K562 (cell line): ENCODE data around the gene PRTN3. TPM values are rescaled to one million over a fixed set of nuclear protein-coding genes. Genes with fewer than 3 reads are reported as not detected.
A peak's percentile ranks its signal among the peaks of the same experiment; 100 is the strongest.

ENCODE experiments used
- BRCA1 ChIP-seq, 2 experiments: fragments of 450-650 bp in 1 of 2; sonication (generic) in 1 of 2; formaldehyde crosslinking in 1 of 2; IDR thresholded peaks; 2 replicates each; pipeline versions ENCODE4 v1.5.0 to v1.6.1; 2017 to 2020; ENCODE audit warnings: mild to moderate bottlenecking in 1 of 2, missing genetic modification reagents in 1 of 2
- ETS2 ChIP-seq: IDR thresholded peaks from 2 replicates; pipeline ENCODE4 v1.6.1; 2016; ENCODE audit warnings: borderline replicate concordance, missing genetic modification characterization, mild to moderate bottlenecking, moderate library complexity, missing compliant biosample characterization; ENCODE audit not compliant: poor library complexity, severe bottlenecking
- HNRNPH1 ChIP-seq: fragments of 200-400 bp; formaldehyde crosslinking; optimal IDR thresholded peaks from 2 replicates; pipeline ENCODE3; 2017; ENCODE audit warnings: low read depth, mild to moderate bottlenecking, low read length, moderate library complexity
- PRMT5 ChIP-seq: sonication (generic); formaldehyde crosslinking; IDR thresholded peaks from 2 replicates; pipeline ENCODE4 v1.5.0; 2020; ENCODE audit warnings: missing genetic modification reagents
- RBFOX2 ChIP-seq: fragments of 200-400 bp; formaldehyde crosslinking; IDR thresholded peaks from 2 replicates; pipeline ENCODE4 v1.6.1; 2017; ENCODE audit warnings: low read depth, mild to moderate bottlenecking, low read length, moderate library complexity
- SIRT6 ChIP-seq: IDR thresholded peaks from one replicate; pipeline ENCODE4 v1.6.1; 2012; ENCODE audit warnings: low read depth, mild to moderate bottlenecking, control low read depth, inconsistent platforms, low read length, moderate library complexity
- SRSF9 ChIP-seq: fragments of 200-400 bp; formaldehyde crosslinking; IDR thresholded peaks from 2 replicates; pipeline ENCODE4 v1.6.1; 2017; ENCODE audit warnings: low read depth, low read length, borderline replicate concordance
- polyA plus RNA-seq, 8 experiments: library from polyadenylated mRNA; depleted of rRNA in 4 of 8; stranded (reverse) in 5 of 8; unstranded in 3 of 8; fragments of >200 nt; fragmentation: Nextera tagmentation in 2 of 8; fragmentation: Illumina TruSeq in 1 of 8; extraction: Ambion mirVana in 2 of 8; extraction: Trizol in 1 of 8; gene quantifications; 2 replicates each; pipeline versions ENCODE4 v1.2.1 to v1.2.3, GENCODE V29; 2011 to 2014; ENCODE audit warnings: inconsistent platforms in 1 of 8, missing spikeins in 1 of 8
- total RNA-seq, 7 experiments: library from RNA; depleted of rRNA in 6 of 7; stranded (reverse); fragments of >200 nt in 6 of 7; fragmentation: Illumina TruSeq in 2 of 7; extraction: Trizol in 2 of 7; gene quantifications; 2 replicates each; pipeline versions ENCODE4 v1.2.1 to v1.2.3, GENCODE V29; 2011 to 2021; ENCODE audit warnings: low replicate concordance in 1 of 7
- TF ChIP-seq, protein P1 (sequence below), 2 experiments: fragments of 200-800 bp in 1 of 2; sonication (Bioruptor generic) in 1 of 2; sonication (generic) in 1 of 2; formaldehyde crosslinking in 1 of 2; IDR thresholded peaks in 1 of 2; conservative IDR thresholded peaks in 1 of 2; 2 replicates each; pipeline versions ENCODE4 v1.5.0 to v1.6.1; 2016 to 2020; ENCODE audit warnings: missing compliant biosample characterization in 1 of 2, missing genetic modification characterization in 1 of 2, missing genetic modification reagents in 1 of 2
- TF ChIP-seq, protein P2 (sequence below): sonication (generic); formaldehyde crosslinking; IDR thresholded peaks from 2 replicates; pipeline ENCODE4 v1.9.0; 2022; ENCODE audit warnings: mild to moderate bottlenecking, missing genetic modification reagents

PRTN3 gene
- total and polyA plus RNA-seq, 9 of the 15 experiments (the other 6 are each of a cell fraction or from before 2014, with no cell fraction given): 0.14 to 0.86 (median 0.43) TPM; not detected in 3

DNA sequence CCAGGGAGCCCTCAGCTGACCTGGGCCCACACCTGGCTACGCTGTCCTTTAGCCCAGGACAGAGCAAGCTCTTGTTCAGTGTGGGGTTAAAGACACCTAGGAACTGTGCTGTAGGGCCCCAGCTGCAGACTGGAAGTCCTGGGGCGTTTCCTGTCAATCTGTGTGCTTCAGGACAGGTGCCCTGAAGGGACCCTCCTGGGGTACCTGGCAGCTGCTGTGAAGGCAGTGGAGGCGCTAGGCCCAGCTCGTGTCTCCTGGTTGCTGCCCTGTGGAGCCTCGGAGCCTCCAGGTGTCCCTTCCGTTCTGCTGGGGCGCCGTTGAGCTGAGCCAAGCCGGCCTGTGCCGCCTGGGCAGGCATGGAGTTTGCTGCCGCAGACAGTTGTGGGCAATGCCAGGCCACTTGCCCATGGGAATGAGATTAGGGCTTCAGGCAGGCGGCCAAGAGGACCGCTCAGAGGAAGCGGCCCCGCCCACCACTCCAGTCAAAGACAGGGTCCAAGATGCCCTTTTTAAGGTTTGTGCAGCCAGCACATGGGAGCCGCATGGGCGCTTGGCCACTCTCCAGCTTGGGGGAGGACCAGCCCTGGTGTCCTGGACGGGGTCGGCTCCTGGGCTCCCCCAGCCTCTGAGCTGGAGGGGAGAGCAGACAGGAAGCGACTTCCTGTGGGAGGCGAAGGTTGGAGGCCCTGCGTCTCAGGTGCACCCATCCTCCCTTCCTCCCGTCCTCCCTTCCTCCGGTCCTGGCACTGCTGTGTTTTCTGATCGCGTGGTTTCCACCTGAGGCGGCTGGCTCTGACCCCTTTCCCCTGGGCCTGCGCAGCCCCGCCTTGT, 39.6 kb upstream of the PRTN3 start (continued):
- TF ChIP-seq, protein P1, sequence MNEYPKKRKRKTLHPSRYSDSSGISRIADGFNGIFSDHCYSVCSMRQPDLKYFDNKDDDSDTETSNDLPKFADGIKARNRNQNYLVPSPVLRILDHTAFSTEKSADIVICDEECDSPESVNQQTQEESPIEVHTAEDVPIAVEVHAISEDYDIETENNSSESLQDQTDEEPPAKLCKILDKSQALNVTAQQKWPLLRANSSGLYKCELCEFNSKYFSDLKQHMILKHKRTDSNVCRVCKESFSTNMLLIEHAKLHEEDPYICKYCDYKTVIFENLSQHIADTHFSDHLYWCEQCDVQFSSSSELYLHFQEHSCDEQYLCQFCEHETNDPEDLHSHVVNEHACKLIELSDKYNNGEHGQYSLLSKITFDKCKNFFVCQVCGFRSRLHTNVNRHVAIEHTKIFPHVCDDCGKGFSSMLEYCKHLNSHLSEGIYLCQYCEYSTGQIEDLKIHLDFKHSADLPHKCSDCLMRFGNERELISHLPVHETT (CRISPR knock-in tag; conservative IDR thresholded peaks at IDR 0.05 in 1 of 2, IDR thresholded peaks at IDR 0.05 in 1 of 2): 0 out of 4 replicates have a peak, but pooled peaks of 1 of the 2 experiments have one; percentile 1
- TF ChIP-seq HNRNPH1 (no peak), ETS2 (tag) (no peak), BRCA1 (IDR thresholded peaks at IDR 0.05) (no peak), BRCA1 (CRISPR knock-in tag; IDR thresholded peaks at IDR 0.05) (no peak), SIRT6 (peak; percentile 63), PRMT5 (CRISPR knock-in tag) (0 out of 2 replicates have a peak, but pooled peaks have one; percentile 35), RBFOX2 (peak; percentile 12), SRSF9 (no peak)
- TF ChIP-seq, protein P2, sequence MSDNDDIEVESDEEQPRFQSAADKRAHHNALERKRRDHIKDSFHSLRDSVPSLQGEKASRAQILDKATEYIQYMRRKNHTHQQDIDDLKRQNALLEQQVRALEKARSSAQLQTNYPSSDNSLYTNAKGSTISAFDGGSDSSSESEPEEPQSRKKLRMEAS (CRISPR knock-in tag): 0 out of 2 replicates have a peak, but pooled peaks have one; percentile 4
